Measurements from ENCODE around the gene SLBP.

- TF ChIP-seq CTCF (IDR thresholded peaks at IDR 0.05) = no peak
- no peak for TF ChIP-seq POLR2AphosphoS5 (IDR thresholded peaks at IDR 0.05; ENCODE audit: low read depth, low read length)
Observed at GRCh38 chr4:1675802-1676137, 36.3 kb downstream of the SLBP start.
